ENCODE data around the gene MBNL1.
"Not testable (repeated sequence)": the region's sequence is repeated elsewhere in the genome, so short reads cannot be mapped to it uniquely, and the experiment has no call there.

MBNL1 gene

DNA sequence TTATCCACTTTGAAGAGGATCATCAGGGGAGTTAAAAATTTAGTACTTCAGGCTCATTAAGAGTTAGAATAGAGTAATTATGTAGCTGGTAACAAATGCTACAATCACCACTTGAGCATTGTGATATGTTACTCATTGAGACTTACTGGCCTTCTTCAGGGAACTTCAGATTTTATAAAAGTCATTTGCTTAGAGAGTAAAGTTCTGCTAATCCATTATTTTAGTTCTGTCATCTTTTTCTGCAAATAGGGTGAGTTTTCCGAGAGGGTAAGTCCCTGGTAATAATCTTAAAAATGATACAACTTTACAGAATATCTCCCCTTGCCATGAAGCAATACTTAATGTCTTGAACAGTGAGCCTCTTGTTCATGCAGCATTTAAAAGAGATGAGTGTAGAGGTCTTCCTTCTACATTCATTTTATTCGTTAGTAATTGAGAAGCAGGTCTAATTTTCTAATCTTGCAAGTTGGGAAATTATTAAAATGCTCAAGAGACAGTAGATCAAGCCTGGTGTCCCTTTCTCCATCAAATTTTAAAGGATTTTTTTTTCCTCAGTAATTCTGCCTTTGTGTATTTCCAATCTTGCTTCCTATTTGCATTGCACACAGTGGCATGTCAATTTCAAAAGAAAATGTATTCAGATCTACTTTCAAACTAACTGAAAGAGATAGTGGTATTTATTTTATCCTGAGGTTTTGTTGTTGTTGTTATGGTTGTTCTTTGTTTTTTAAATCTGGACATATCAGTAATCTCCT, 52.6 kb downstream of the MBNL1 start:
- no peak for DNase-seq

DNA sequence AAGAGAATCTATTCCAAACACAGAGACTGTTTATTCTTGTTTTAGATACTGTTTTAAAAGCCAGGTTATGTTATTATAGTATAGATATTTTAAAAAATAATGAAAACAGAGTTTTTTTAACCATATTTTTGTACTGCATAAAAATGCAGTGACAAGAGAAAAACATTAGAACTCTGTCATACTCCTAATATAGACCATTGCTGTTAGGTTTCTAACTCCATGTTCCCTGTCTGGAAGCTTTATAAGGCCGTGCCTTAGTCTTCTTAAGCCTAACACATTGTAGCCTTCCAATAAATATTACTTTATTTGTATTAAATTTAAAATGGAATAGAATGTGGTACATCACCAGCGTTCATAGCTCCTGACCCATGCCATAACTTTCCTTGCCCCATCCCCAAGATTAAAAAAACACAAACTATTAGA, 53.2 kb downstream of the MBNL1 start:
- no peak for DNase-seq

DNA sequence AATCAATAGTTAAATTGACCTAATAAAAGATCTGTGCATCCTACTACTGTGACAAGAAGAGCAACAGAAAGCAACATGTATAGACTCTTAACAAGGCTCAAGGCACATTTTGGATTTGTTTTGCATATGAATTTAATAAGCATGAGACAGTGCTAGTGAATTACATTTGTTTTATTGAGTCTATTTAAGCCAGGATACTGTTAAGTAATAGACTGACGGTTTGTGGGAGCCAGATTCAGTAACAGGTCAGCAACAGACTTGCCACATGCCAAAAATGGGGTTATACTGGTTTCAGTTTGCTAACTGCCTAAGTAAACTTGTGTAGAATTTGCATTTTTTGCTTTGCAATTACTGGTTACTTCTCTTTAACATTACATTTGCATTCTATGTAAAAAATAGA, 54.0 kb downstream of the MBNL1 start:
- no peak for DNase-seq

- DNase-seq, result no peak
These were observed 55.1 kb downstream of the MBNL1 start for GRCh38 chr3:152323834-152324233.

DNA sequence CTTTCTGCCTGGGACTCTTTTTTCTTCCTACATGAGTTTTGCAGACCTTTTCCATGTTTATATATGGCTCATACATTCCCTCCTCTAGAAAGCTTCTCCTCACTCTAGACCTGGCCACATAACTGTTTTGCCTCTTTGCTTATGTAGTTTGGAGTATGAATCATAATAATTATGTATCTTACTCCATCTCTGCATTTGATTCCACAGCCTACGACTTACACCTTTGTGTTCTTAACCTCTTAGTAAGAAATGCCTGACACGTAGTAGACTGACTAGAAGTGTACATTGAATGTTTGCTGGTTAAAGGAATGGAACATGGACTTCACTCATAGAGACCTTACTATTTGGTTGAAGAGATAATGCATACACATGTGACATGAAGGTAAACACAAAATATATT, 56.4 kb downstream of the MBNL1 start:
- no peak for DNase-seq

- DNase-seq, result no peak
These were observed 58.5 kb downstream of the MBNL1 start for GRCh38 chr3:152327203-152327602.

- peak; percentile 85 for DNase-seq
These were observed 60.1 kb downstream of the MBNL1 start for GRCh38 chr3:152328841-152329240.

DNA sequence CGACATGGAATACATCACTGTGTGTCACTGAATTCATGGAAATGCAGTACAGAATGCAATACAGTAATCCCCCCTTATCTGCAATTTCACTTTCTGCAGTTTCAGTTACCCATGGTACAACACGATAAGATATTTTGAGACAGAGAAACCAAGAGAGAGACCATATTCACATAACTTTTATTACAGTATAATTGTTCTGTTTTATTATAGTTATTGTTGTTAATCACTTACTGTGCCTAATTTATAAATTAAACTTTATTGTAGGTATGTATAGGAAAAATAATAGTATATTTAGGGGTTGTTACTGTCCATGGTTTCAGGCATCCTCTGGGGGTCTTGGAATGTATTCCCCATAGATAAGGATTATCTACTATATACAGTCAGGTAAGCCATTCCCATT, 61.8 kb downstream of the MBNL1 start:
- no peak for DNase-seq

DNA sequence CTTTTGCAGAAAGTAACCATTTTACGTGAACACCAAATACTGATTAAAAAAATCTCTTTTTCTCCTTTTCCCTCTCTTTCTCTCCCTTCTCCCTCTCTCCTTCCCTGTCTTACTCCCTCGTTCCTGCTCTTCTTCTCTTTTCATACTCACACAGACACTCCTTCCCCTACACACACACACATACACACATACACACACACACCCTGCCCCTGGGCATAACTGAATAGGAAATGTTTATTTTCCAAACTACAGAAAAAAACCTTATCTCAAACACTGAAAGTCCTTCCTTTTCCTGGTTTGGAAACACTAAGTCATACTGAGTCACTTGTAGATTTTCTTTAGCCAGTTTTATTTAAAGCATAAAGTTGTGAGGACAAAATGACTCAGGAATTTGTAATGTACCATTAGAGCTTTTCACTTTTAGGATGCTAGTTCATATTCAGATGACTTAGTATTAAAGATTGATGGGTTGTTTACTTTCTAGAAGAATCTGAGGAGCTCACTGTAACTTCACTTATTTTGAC, 62.4 kb downstream of the MBNL1 start:
- peak; percentile 75 for DNase-seq

- DNase-seq, result no peak
These were observed 63.3 kb downstream of the MBNL1 start for GRCh38 chr3:152331998-152332397.

GRCh38 chr3:152333928-152334327, 65.2 kb downstream of the MBNL1 start:
- no peak for DNase-seq

DNA sequence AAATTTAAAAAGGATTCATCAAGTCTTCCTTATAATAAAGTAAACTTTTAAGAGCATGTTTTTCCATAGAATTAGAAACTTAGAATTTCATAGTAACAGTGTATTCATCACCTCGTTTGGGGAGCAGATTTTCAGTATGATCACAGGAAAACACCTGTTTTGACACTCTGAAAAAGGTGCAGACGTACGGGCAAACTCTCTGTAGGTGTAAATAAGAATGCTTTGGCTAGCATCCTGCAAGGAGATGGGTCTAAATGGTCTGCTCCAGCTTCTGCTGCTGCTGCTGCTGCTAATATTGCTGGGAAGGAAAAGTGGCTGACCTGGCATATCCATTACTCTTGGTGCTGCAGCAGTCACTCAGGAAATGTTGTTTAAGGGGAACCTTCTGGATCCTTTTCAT, 66.0 kb downstream of the MBNL1 start:
- DNase-seq, result no peak

- DNase-seq, result no peak
These were observed 66.5 kb downstream of the MBNL1 start for GRCh38 chr3:152335273-152335672.

DNA sequence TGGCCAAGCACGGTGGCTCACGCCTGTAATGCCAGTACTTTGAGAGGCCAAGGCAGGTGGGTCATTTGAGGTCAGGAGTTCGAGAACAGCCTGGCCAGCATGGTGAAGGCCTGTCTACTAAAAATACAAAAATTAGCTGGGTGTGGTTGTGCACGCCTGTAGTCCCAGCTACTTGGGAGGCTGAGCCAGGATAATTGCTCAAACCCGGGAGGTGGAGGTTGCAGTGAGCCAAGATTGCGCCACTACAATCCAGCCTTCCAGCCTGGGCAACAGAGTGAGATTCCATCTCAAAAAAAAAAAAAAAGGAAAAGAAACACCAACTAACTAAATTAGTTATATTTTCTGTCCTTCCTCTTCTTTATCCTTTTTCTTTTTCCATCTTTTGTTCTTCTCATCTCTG, 68.6 kb downstream of the MBNL1 start:
- DNase-seq, result not testable (repeated sequence)

- DNase-seq, result no peak
These were observed 69.5 kb downstream of the MBNL1 start for GRCh38 chr3:152338159-152338720.

DNA sequence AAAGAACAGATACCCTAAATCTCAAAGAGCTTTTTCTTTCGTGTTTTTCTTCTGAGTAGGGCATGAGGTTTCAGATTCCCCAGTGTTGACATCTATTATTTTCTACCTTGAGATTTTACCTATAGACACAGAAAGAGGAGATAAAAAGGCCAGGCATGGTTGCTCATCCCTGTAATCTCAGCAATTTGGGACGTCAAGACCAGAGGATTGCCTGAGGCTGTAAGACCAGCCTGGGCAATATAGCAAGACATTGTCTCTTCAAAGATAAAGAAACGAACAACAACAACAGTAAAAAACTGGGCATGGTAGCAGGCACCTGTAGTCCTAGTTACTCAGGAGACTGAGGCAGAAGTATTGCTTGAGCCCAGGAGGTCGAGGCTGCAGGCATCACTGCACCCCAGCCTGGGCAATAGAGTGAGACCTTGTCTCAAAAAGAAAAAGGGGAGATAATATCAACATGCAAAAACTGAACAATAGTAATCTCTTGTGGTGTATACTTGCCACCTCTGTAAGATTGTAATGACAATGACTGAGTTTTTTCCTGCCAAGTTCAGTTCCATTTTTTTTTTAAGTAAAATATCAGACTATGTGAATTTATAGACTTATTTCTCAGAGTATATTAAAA, 71.3 kb downstream of the MBNL1 start:
- no peak for DNase-seq

DNA sequence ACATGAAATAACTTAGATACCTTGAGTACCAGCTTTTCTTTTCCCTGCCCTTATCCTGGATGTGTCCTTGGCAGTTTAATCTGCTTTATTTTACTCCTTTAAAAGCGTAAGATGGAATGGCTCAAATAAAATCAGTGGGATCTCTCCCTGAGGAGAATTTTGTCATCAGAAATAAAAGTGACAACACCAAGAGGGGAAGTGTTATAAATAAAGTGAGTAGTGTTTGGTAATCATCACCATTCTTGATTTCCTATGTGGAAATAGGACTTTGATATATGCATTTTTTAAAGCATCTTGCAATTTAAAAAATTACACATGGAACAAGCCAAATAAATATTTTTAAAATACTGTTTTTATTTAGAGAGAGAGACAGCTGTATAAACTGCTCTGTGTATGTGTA, 76.5 kb downstream of the MBNL1 start:
- DNase-seq, result no peak

DNA sequence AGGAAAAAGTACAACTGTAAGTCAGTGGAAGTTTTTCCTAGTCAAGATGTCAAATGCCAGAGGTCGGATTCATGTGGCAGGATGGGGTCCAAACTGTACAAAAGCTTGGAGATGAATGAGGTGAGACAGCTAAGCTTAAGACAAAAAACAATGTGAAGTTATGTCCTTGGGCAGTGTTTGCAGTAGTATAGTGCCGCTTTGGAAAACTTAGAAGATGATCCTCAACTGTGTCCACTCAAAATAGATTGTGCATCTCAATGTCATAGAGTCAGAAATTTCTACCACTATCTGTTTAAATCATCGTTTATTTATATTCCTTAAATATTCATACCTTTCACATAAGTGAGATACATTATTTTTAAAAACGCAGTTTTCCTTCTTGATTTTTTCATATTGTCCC, 77.3 kb downstream of the MBNL1 start:
- no peak for DNase-seq

DNA sequence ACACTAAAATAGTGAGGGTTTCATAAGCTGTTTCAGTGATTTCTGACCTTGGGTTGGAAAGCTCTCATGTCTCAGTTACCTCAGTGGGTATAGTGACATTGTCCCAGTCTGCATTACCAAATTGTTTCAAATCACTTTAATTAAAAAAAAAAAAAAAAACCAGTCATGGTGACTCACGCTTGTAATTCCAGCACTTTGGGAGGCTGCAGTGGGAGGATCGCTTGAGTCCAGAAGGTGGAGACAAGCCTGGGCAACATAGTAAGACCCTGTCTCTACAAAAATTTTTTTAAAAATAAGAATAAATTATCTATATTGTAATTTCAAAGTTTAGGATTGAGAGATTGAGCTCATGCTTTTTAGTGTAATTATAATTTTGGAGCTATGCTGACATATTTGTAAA, 78.0 kb downstream of the MBNL1 start:
- DNase-seq, result no peak

- no peak for DNase-seq
These were observed 79.9 kb downstream of the MBNL1 start for GRCh38 chr3:152348436-152349177.

DNA sequence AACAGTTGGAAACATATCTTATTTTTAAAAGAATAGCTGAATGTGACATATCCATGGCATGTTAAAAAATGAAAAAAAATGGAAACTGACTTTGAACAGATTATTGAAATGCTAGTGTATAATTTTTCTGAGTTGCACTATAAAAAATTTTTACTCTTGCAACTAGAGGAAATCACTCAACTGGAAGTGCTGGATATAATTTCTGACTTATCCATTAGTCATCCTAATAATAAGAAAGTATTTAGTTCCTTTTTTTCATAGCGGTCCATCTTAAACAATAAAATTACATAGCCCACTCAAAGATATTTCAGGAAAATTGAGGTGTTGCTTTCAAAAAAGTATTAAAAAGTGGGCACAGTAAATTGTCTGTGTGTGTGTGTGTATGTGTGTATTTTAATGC, 80.7 kb downstream of the MBNL1 start:
- DNase-seq, result peak; percentile 50

GRCh38 chr3:152350139-152350538, 81.4 kb downstream of the MBNL1 start:
- DNase-seq, result peak; percentile 59

DNA sequence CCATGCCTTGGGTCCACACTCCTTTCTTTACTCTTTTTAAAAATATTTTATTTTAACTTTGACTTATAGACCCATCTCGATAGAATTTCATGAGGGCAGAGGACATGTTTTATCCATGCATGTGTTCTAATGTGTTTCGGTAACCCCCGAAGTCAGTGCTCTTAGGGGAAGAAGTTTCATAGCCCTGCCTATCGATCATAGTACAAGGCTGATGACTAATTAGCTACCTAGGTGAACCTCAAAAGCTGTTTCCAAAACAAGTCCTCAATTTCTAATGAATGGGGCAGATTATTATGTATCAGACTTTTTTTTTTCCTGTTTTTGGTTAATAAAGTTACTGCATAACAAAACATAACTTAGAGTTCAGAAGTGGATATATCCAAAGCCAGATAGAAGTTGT, 82.0 kb downstream of the MBNL1 start:
- DNase-seq, result no peak
